Ammon's horn (tissue), 1 donor: Measurements from ENCODE around the gene ZNF441.
A peak's percentile ranks its signal among the peaks of the same experiment; 100 is the strongest.
"Not testable (repeated sequence)": the region's sequence is repeated elsewhere in the genome, so short reads cannot be mapped to it uniquely, and the experiment has no call there.

Source experiments
- DNase-seq: peaks from one replicate; pipeline ENCODE4 v3.0.0-alpha.2; 2016; ENCODE audit warnings: low spot score

The ZNF441 gene

GRCh38 chr19:11766597-11767591 lies at the start of gene ZNF441:
Gene ZNF441 (plus strand): TSS chr19:11767000. CDS start chr19:11767194, 194 bp downstream.
- DNase-seq: peak; percentile 97

- no peak for DNase-seq
Observed at GRCh38 chr19:11721681-11722080, 45.1 kb upstream of the ZNF441 start.

- DNase-seq: no peak
Observed at GRCh38 chr19:11722414-11722813, 44.4 kb upstream of the ZNF441 start.

- no peak for DNase-seq
Observed at GRCh38 chr19:11729586-11729985, 37.2 kb upstream of the ZNF441 start.

- DNase-seq: no peak
Observed at GRCh38 chr19:11735375-11735774, 31.4 kb upstream of the ZNF441 start.

- peak; percentile 6 for DNase-seq
Observed at GRCh38 chr19:11736696-11737095, 30.1 kb upstream of the ZNF441 start.

- peak; percentile 10 for DNase-seq
Observed at GRCh38 chr19:11737964-11738745, 28.6 kb upstream of the ZNF441 start.

GRCh38 chr19:11738746-11739620 lies 27.8 kb upstream of the ZNF441 start, which contains the start of gene ZNF823:
Gene ZNF823 (minus strand): TSS chr19:11738946. CDS start chr19:11738819, 127 bp downstream.
- DNase-seq: peak; percentile 99

GRCh38 chr19:11745869-11746268 lies 20.9 kb upstream of the ZNF441 start:
- DNase-seq: no peak

- no peak for DNase-seq
Observed at GRCh38 chr19:11747277-11747676, 19.5 kb upstream of the ZNF441 start.

GRCh38 chr19:11749751-11750150 lies 17.0 kb upstream of the ZNF441 start:
- no peak for DNase-seq

- no peak for DNase-seq
Observed at GRCh38 chr19:11752244-11752736, 14.5 kb upstream of the ZNF441 start.

- no peak for DNase-seq
Observed at GRCh38 chr19:11754663-11755062, 12.1 kb upstream of the ZNF441 start.

GRCh38 chr19:11756965-11757364 lies 9.8 kb upstream of the ZNF441 start:
- no peak for DNase-seq

GRCh38 chr19:11759805-11760204 lies 7.0 kb upstream of the ZNF441 start:
- no peak for DNase-seq

GRCh38 chr19:11763117-11763516 lies 3.7 kb upstream of the ZNF441 start:
- no peak for DNase-seq

- DNase-seq: no peak
Observed at GRCh38 chr19:11763611-11764010, 3.2 kb upstream of the ZNF441 start.

- peak; percentile 16 for DNase-seq
Observed at GRCh38 chr19:11767633-11768133, 883 bp downstream of the ZNF441 start.

- DNase-seq: no peak
Observed at GRCh38 chr19:11769995-11770394, 3.2 kb downstream of the ZNF441 start.

GRCh38 chr19:11771520-11771919 lies 4.7 kb downstream of the ZNF441 start:
- DNase-seq: not testable (repeated sequence)

GRCh38 chr19:11776669-11777068 lies 9.9 kb downstream of the ZNF441 start:
- DNase-seq: not testable (repeated sequence)
